HAP-1 (cell line): ENCODE results near the gene PEX14.

Experiments used
- DNase-seq, 2 experiments: peaks; one replicate each; pipeline ENCODE4 v3.0.0-alpha.2; 2016 to 2020; ENCODE audit warnings: low spot score in 2 of 2
- H3K27me3 ChIP-seq: fragments of 250-450 bp; sonication (Bioruptor Pico); 2 replicates; pipeline ENCODE4 v1.5.1; 2020; ENCODE audit warnings: low read depth, mild to moderate bottlenecking, moderate library complexity
- H3K36me3 ChIP-seq: fragments of 250-450 bp; sonication (Bioruptor Pico); replicated peaks from 2 replicates; pipeline ENCODE4 v1.5.1; 2020; ENCODE audit warnings: mild to moderate bottlenecking
- H3K4me1 ChIP-seq: fragments of 250-450 bp; sonication (Bioruptor Pico); 2 replicates; pipeline ENCODE4 v1.5.1; 2020; ENCODE audit warnings: mild to moderate bottlenecking
- H3K4me3 ChIP-seq: fragments of 250-450 bp; sonication (Bioruptor Pico); 2 replicates; pipeline ENCODE4 v1.5.1; 2020; ENCODE audit warnings: mild to moderate bottlenecking, moderate library complexity
- H3K9me3 ChIP-seq: fragments of 250-450 bp; sonication (Bioruptor Pico); 2 replicates; pipeline ENCODE4 v1.5.1; 2020; ENCODE audit warnings: mild to moderate bottlenecking, moderate library complexity
- in situ Hi-C: fragments of 300-500 bp; cut with MboI; formaldehyde crosslinking; loops from 3 replicates; pipeline ENCODE4 v1.14.3; 2020; ENCODE audit warnings: low sequenced_read_pairs, inconsistent platforms, mixed read lengths

Gene PEX14

DNA sequence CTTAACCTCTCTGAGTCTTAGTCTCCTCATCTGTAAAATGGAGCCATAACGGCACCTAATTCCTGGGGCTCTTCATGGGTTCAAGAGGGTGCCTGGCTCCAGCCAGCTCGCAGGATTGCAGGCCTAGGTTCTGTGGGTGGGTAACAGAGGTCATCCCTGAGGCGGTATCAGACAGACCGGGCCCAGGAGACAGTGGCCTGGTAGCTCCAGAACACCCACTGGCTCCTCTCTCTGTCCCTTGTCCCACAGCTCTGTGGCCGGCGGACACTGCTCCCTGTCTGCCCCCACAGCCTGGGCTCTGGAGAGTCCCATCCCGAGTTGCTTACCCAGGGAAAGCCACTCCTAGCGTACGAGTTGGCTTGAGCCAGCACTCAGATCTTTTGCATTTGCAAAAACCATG lies 150.3 kb downstream of the PEX14 start:
- in situ Hi-C loops: no loop called here
- no peaks in the 10 kb centered on the region for H3K36me3 ChIP-seq

GRCh38 chr1:10625554-10625953 lies 150.8 kb downstream of the PEX14 start:
- Histone ChIP-seq H3K36me3 (no peaks in the 10 kb centered on the region), H3K9me3 (no peaks in the 10 kb centered on the region), H3K4me1 (no peaks in the 10 kb centered on the region), H3K4me3 (no peak overlapping the region), H3K27me3 (no peaks in the 10 kb centered on the region)
- in situ Hi-C loops: no loop called here
- DNase-seq: no peak

More for the DNA sequence above, 150.3 kb downstream of the PEX14 start:
- Histone ChIP-seq H3K9me3 (no peaks in the 10 kb centered on the region), H3K4me3 (no peak overlapping the region), H3K27me3 (no peaks in the 10 kb centered on the region), H3K4me1 (no peaks in the 10 kb centered on the region)
- DNase-seq: no peak

DNA sequence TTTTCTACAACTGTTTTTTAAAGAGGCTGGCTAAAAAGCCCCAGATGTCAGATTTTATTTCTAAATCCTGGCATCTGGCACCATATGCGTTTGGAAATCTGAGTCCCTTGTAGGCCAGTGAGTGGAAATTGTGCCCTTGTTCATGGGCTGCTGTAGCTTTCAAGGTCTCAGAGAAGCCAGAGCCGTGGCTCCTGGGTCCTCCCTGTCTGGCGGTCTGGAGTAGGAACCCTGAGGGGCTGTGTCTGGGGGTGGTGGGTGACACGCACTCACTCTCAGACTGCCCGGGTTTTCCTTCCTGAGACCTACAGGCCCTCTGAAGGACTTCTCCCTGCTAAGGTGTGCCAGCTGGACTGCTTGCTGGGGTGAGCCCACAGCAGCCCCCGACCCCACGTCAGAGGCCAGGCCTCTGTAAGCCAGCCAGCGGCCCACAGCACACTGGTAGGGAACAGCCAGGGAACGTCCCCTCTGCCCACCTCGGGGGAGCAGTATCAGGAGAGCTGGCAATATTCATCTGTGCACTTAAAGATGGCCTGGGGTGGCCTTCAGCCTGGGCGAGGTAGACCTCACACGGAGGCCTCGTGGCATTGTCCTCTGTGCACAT lies 151.5 kb downstream of the PEX14 start:
- no peaks in the 10 kb centered on the region for H3K4me1 ChIP-seq
- no peak overlapping the region for H3K4me3 ChIP-seq
- DNase-seq: no peak
- no peaks in the 10 kb centered on the region for H3K9me3 ChIP-seq
- in situ Hi-C loops: no loop called here
- H3K36me3 ChIP-seq: no peaks in the 10 kb centered on the region
- H3K27me3 ChIP-seq: no peaks in the 10 kb centered on the region

GRCh38 chr1:10626791-10627410 lies 152.2 kb downstream of the PEX14 start:
- Histone ChIP-seq H3K4me3 (no peak overlapping the region), H3K36me3 (no peaks in the 10 kb centered on the region), H3K9me3 (no peaks in the 10 kb centered on the region), H3K27me3 (no peaks in the 10 kb centered on the region), H3K4me1 (no peaks in the 10 kb centered on the region)
- DNase-seq: no peak
- in situ Hi-C loops: no loop called here

GRCh38 chr1:10628685-10629084 lies 153.9 kb downstream of the PEX14 start:
- in situ Hi-C loops: no loop called here
- Histone ChIP-seq H3K9me3 (no peaks in the 10 kb centered on the region), H3K4me3 (no peak overlapping the region), H3K4me1 (no peaks in the 10 kb centered on the region), H3K27me3 (no peaks in the 10 kb centered on the region), H3K36me3 (no peaks in the 10 kb centered on the region)
- DNase-seq: no peak

DNA sequence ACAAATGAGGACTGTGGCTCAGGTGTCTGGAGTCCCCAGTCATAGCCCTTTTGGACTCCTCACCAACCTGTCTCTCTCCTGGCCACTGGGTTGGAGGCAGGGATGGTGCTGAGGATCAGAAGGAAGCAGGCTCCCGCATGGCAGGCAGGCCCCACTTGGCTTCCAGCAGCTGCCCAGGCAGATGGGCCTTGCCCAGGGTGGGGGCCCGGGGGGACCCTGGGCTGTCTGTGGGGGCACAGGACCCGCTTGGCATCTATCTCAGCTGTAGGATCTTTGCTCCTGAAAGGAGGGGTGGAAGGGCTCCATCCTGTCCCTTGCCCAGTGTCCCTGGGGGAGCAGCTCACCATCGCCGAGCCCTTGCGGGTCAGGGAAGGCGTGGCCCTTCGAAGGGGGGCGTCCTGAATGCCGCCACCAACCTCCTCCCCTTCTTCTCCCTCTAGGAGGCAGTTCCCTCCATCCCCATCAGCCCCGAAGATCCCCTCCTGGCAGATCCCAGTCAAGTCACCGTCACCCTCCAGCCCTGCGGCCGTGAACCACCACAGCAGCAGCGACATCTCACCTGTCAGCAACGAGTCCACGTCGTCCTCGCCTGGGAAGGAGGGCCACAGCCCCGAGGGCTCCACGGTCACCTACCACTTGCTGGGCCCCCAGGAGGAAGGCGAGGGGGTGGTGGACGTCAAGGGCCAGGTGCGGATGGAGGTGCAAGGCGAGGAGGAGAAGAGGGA lies 154.5 kb downstream of the PEX14 start:
- H3K9me3 ChIP-seq: no peaks in the 10 kb centered on the region
- H3K4me3 ChIP-seq: no peak overlapping the region
- H3K36me3 ChIP-seq: no peaks in the 10 kb centered on the region
- in situ Hi-C loops: no loop called here
- H3K4me1 ChIP-seq: no peaks in the 10 kb centered on the region
- no peaks in the 10 kb centered on the region for H3K27me3 ChIP-seq
- no peak for DNase-seq

GRCh38 chr1:10629816-10630571 lies 155.2 kb downstream of the PEX14 start:
- in situ Hi-C loops: no loop called here
- H3K36me3 ChIP-seq: no peaks in the 10 kb centered on the region
- H3K27me3 ChIP-seq: no peaks in the 10 kb centered on the region
- H3K4me3 ChIP-seq: no peak overlapping the region
- no peaks in the 10 kb centered on the region for H3K9me3 ChIP-seq
- H3K4me1 ChIP-seq: no peaks in the 10 kb centered on the region
- no peak for DNase-seq

DNA sequence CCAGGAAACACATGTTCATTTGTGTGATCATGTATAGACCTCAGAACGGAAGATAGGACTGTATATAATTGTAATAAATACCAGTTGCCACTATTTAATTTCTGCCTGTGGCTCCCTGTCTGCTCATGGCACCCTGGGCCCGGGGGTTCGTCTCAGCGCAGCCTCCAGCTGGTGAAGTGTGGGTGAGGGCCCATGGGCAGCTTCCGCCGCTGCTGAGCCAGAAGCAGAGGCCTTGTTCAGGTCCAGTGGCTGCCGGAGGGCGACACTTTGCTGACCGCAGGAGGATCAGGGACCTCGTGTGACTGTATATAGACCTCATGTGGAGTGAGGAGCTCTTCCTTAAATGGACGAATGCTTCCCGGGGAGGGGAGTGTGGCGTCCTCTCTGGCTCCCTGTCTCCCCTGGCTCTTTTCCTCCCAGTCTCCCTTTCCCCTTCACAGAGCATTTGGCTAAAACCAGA lies 155.9 kb downstream of the PEX14 start:
- in situ Hi-C loops: no loop called here
- H3K36me3 ChIP-seq: no peaks in the 10 kb centered on the region
- no peaks in the 10 kb centered on the region for H3K4me1 ChIP-seq

GRCh38 chr1:10631121-10631810 lies 156.5 kb downstream of the PEX14 start:
- Histone ChIP-seq H3K36me3 (no peaks in the 10 kb centered on the region), H3K27me3 (no peaks in the 10 kb centered on the region), H3K4me3 (no peak overlapping the region), H3K9me3 (no peaks in the 10 kb centered on the region), H3K4me1 (no peaks in the 10 kb centered on the region)
- in situ Hi-C loops: no loop called here
- no peak for DNase-seq

More for the DNA sequence above, 155.9 kb downstream of the PEX14 start:
- Histone ChIP-seq H3K4me3 (no peak overlapping the region), H3K9me3 (no peaks in the 10 kb centered on the region), H3K27me3 (no peaks in the 10 kb centered on the region)
- no peak for DNase-seq

- in situ Hi-C loops: no loop called here
- no peaks in the 10 kb centered on the region for H3K36me3 ChIP-seq
- no peak overlapping the region for H3K4me3 ChIP-seq
- H3K4me1 ChIP-seq: no peaks in the 10 kb centered on the region
- H3K9me3 ChIP-seq: no peaks in the 10 kb centered on the region
- DNase-seq: no peak
- no peaks in the 10 kb centered on the region for H3K27me3 ChIP-seq
Measured at GRCh38 chr1:10631811-10632593, 157.3 kb downstream of the PEX14 start.

- no peak overlapping the region for H3K4me3 ChIP-seq
- no peaks in the 10 kb centered on the region for H3K4me1 ChIP-seq
- in situ Hi-C loops: no loop called here
- H3K36me3 ChIP-seq: no peaks in the 10 kb centered on the region
- no peaks in the 10 kb centered on the region for H3K27me3 ChIP-seq
- no peaks in the 10 kb centered on the region for H3K9me3 ChIP-seq
- DNase-seq: no peak
Measured at GRCh38 chr1:10632691-10633090, 157.9 kb downstream of the PEX14 start.

DNA sequence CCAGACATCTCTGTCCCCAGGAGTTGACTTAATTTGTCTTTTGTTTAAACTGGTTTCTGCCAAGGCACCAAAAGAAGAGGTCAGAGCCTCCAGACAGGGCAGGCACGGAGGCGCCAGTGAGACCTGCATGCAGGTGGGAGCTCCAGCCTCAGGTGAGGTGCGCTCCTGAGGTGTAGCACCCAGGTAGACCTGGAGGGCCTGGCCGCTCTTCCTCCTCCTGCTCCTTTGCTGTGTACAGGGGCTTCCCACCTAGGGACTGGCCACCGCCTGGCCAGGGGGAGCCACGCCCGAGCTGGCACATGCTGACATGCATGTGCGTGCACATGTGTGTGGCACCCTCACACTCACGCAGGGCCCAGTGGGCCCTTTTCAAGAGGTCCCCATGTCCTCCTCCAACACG lies 158.7 kb downstream of the PEX14 start:
- no peaks in the 10 kb centered on the region for H3K27me3 ChIP-seq
- no peak for DNase-seq
- no peaks in the 10 kb centered on the region for H3K36me3 ChIP-seq
- H3K4me3 ChIP-seq: no peak overlapping the region
- in situ Hi-C loops: no loop called here
- H3K4me1 ChIP-seq: no peaks in the 10 kb centered on the region
- no peaks in the 10 kb centered on the region for H3K9me3 ChIP-seq

DNA sequence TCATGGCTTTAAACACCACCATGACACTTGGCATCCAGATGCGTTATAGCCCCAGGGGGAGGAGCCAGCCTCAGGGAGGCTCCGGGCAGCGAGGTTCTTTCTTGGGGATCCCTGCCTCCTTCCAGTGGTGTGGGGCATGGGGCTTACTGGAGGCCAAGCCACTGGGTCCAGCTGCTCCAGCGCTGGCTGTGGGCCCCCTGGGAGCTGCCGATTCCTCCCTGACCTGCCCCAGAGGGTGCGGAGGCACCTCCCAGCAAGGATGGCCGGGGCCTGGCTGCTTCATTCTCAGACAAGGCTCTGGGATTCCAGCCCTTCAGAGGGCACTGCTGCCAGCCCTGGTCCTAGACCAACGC lies 159.3 kb downstream of the PEX14 start:
- no peak for DNase-seq
- no peaks in the 10 kb centered on the region for H3K36me3 ChIP-seq
- no peaks in the 10 kb centered on the region for H3K4me1 ChIP-seq
- in situ Hi-C loops: no loop called here
- H3K9me3 ChIP-seq: no peaks in the 10 kb centered on the region
- no peaks in the 10 kb centered on the region for H3K27me3 ChIP-seq
- no peak overlapping the region for H3K4me3 ChIP-seq
